T1000 (cell line): ENCODE results near the gene WDR75.
A peak's percentile ranks its signal among the peaks of the same experiment; 100 is the strongest.
"Not testable (repeated sequence)": the region's sequence is repeated elsewhere in the genome, so short reads cannot be mapped to it uniquely, and the experiment has no call there.

Experiments
- DNase-seq: peaks from one replicate; lab custom pipeline; 2025; ENCODE audit warnings: mixed read lengths; lab: John Stamatoyannopoulos, UW

The WDR75 gene

GRCh38 chr2:189440947-189441708 is at the start of gene WDR75:
TSS of gene WDR75 (plus strand) at chr2:189441474. CDS start at chr2:189441493, 19 bp downstream.
- DNase-seq, result peak; percentile 80

GRCh38 chr2:189393440-189394111 is 47.7 kb upstream of the WDR75 start:
- no peak for DNase-seq

GRCh38 chr2:189394525-189394924 is 46.7 kb upstream of the WDR75 start:
- no peak for DNase-seq

GRCh38 chr2:189402932-189403331 is 38.3 kb upstream of the WDR75 start:
- DNase-seq, result no peak

- DNase-seq, result no peak
Measured at GRCh38 chr2:189406586-189407233, 34.6 kb upstream of the WDR75 start.

- no peak for DNase-seq
Measured at GRCh38 chr2:189407281-189408209, 33.7 kb upstream of the WDR75 start.

- DNase-seq, result no peak
Measured at GRCh38 chr2:189408294-189408693, 33.0 kb upstream of the WDR75 start.

GRCh38 chr2:189409131-189409530 is 32.1 kb upstream of the WDR75 start:
- no peak for DNase-seq

- DNase-seq, result no peak
Measured at GRCh38 chr2:189409647-189410046, 31.6 kb upstream of the WDR75 start.

GRCh38 chr2:189411860-189412259 is 29.4 kb upstream of the WDR75 start:
- DNase-seq, result no peak

GRCh38 chr2:189412330-189412953 is 28.8 kb upstream of the WDR75 start:
- DNase-seq, result peak; percentile 5

- DNase-seq, result no peak
Measured at GRCh38 chr2:189413249-189413648, 28.0 kb upstream of the WDR75 start.

- DNase-seq, result peak; percentile 21
Measured at GRCh38 chr2:189421644-189422043, 19.6 kb upstream of the WDR75 start.

GRCh38 chr2:189424961-189425360 is 16.3 kb upstream of the WDR75 start:
- DNase-seq, result no peak

- DNase-seq, result no peak
Measured at GRCh38 chr2:189425676-189426075, 15.6 kb upstream of the WDR75 start.

GRCh38 chr2:189426886-189427285 is 14.4 kb upstream of the WDR75 start:
- DNase-seq, result no peak

GRCh38 chr2:189427872-189428271 is 13.4 kb upstream of the WDR75 start:
- DNase-seq, result no peak

GRCh38 chr2:189430448-189430847 is 10.8 kb upstream of the WDR75 start:
- not testable (repeated sequence) for DNase-seq

GRCh38 chr2:189435803-189436202 is 5.5 kb upstream of the WDR75 start:
- DNase-seq, result not testable (repeated sequence)

GRCh38 chr2:189437926-189438325 is 3.3 kb upstream of the WDR75 start:
- no peak for DNase-seq

- no peak for DNase-seq
Measured at GRCh38 chr2:189439342-189439741, 1.9 kb upstream of the WDR75 start.

GRCh38 chr2:189440644-189440946 is 679 bp upstream of the WDR75 start:
- no peak for DNase-seq
